NT2/D1 (cell line): ENCODE data around the gene CLK2.
A peak's percentile ranks its signal among the peaks of the same experiment; 100 is the strongest.

Source experiments
- DNase-seq: peaks from one replicate; pipeline ENCODE4 v3.0.0-alpha.2; 2011; ENCODE audit warnings: low read depth, low spot score
- H3K27me3 ChIP-seq: 2 replicates; pipeline ENCODE4 v1.6.0; 2011; ENCODE audit warnings: mild to moderate bottlenecking; ENCODE audit not compliant: insufficient read length, insufficient read depth
- H3K36me3 ChIP-seq: 2 replicates; pipeline ENCODE4 v1.6.1; 2011; ENCODE audit warnings: mild to moderate bottlenecking, low read length, mixed read lengths; ENCODE audit not compliant: insufficient read depth, insufficient read length
- H3K4me1 ChIP-seq: 2 replicates; pipeline ENCODE4 v1.5.1; 2011; ENCODE audit not compliant: insufficient read depth, insufficient read length
- H3K4me3 ChIP-seq: 2 replicates; pipeline ENCODE4 v1.5.1; 2011; ENCODE audit warnings: low read depth; ENCODE audit not compliant: insufficient read length
- H3K9ac ChIP-seq: 2 replicates; pipeline ENCODE4 v1.6.0; 2011; ENCODE audit warnings: low read depth; ENCODE audit not compliant: insufficient read length
- H3K9me3 ChIP-seq: 2 replicates; pipeline ENCODE4 v1.5.1; 2011; ENCODE audit warnings: mild to moderate bottlenecking, low read length; ENCODE audit not compliant: insufficient read depth
- SUZ12 ChIP-seq: IDR thresholded peaks from 2 replicates; pipeline ENCODE4 v1.6.1; 2011; ENCODE audit not compliant: insufficient read length, insufficient read depth; ENCODE audit errors: extremely low read depth
- YY1 ChIP-seq: IDR thresholded peaks from 2 replicates; pipeline ENCODE4 v1.6.1; 2011; ENCODE audit not compliant: insufficient read length, insufficient read depth
- ZNF274 ChIP-seq: IDR thresholded peaks from 2 replicates; pipeline ENCODE4 v1.6.1; 2011; ENCODE audit warnings: mild to moderate bottlenecking, low read depth, low read length

Gene CLK2

GRCh38 chr1:155318082-155318481 lies 44.8 kb upstream of the CLK2 start:
- H3K4me1 ChIP-seq: peaks cover 27% of the 10 kb centered on the region
- no peak for DNase-seq
- H3K36me3 ChIP-seq: peaks cover 78% of the 10 kb centered on the region
- H3K9ac ChIP-seq: no peak overlapping the region
- H3K27me3 ChIP-seq: no peaks in the 10 kb centered on the region
- TF ChIP-seq YY1: no peak
- no peak for TF ChIP-seq SUZ12
- TF ChIP-seq ZNF274: no peak
- H3K4me3 ChIP-seq: no peak overlapping the region
- H3K9me3 ChIP-seq: no peaks in the 10 kb centered on the region

- peaks cover 22% of the 10 kb centered on the region for H3K4me1 ChIP-seq
- TF ChIP-seq ZNF274 (no peak), YY1 (no peak), SUZ12 (no peak)
- H3K4me3 ChIP-seq: no peak overlapping the region
- no peaks in the 10 kb centered on the region for H3K9me3 ChIP-seq
- no peaks in the 10 kb centered on the region for H3K27me3 ChIP-seq
- H3K36me3 ChIP-seq: peaks cover 88% of the 10 kb centered on the region
- DNase-seq: no peak
- no peak overlapping the region for H3K9ac ChIP-seq
Observed at GRCh38 chr1:155316922-155317321, 43.6 kb upstream of the CLK2 start.

- Histone ChIP-seq H3K27me3 (no peaks in the 10 kb centered on the region), H3K4me1 (peaks cover 5% of the 10 kb centered on the region), H3K4me3 (no peak overlapping the region), H3K36me3 (peaks cover 75% of the 10 kb centered on the region), H3K9ac (no peak overlapping the region), H3K9me3 (no peaks in the 10 kb centered on the region)
- TF ChIP-seq ZNF274 (no peak), SUZ12 (no peak), YY1 (no peak)
- DNase-seq: no peak
Observed at GRCh38 chr1:155313261-155313660, 40.0 kb upstream of the CLK2 start.

- H3K27me3 ChIP-seq: no peaks in the 10 kb centered on the region
- peak overlapping the region; percentile 99 for H3K9ac ChIP-seq
- peaks cover 48% of the 10 kb centered on the region for H3K36me3 ChIP-seq
- peaks cover 8% of the 10 kb centered on the region for H3K4me1 ChIP-seq
- no peaks in the 10 kb centered on the region for H3K9me3 ChIP-seq
- peak overlapping the region; percentile 99 for H3K4me3 ChIP-seq
- no peak for TF ChIP-seq SUZ12
- no peak for TF ChIP-seq ZNF274
- no peak for TF ChIP-seq YY1
- no peak for DNase-seq
Observed at GRCh38 chr1:155309423-155310021, 36.2 kb upstream of the CLK2 start.

GRCh38 chr1:155308493-155309422 lies 35.5 kb upstream of the CLK2 start, which contains the start of gene FDPS:
TSS of gene FDPS (plus strand) at chr1:155308866. CDS start at chr1:155309790, 924 bp downstream.
- peaks cover 41% of the 10 kb centered on the region for H3K36me3 ChIP-seq
- peak; percentile 3 for TF ChIP-seq YY1
- TF ChIP-seq SUZ12: no peak
- TF ChIP-seq ZNF274: no peak
- H3K4me3 ChIP-seq: peak within 1 kb of the TSS; percentile 99
- H3K27me3 ChIP-seq: no peaks in the 10 kb centered on the region
- H3K9me3 ChIP-seq: no peaks in the 10 kb centered on the region
- H3K9ac ChIP-seq: peak within 1 kb of the TSS; percentile 99
- peaks cover 8% of the 10 kb centered on the region for H3K4me1 ChIP-seq
- peak; percentile 100 for DNase-seq

- Histone ChIP-seq H3K9ac (peak overlapping the region; percentile 66), H3K36me3 (peaks cover 27% of the 10 kb centered on the region), H3K4me3 (no peak overlapping the region), H3K4me1 (peaks cover 8% of the 10 kb centered on the region), H3K27me3 (no peaks in the 10 kb centered on the region), H3K9me3 (no peaks in the 10 kb centered on the region)
- DNase-seq: peak; percentile 51
- no peak for TF ChIP-seq SUZ12
- no peak for TF ChIP-seq YY1
- TF ChIP-seq ZNF274: no peak
Observed at GRCh38 chr1:155307247-155307740, 34.0 kb upstream of the CLK2 start.
